GM12891 (cell line): ENCODE data around the gene FAM43A.

Experiments used
- DNase-seq: peaks from one replicate; pipeline ENCODE4 v3.0.0; 2011; ENCODE audit warnings: low spot score; ENCODE audit not compliant: insufficient read length
- FAIRE-seq: peaks from 2 replicates; lab custom pipeline; 2011; peaks lifted over from hg19 to GRCh38; lab: Jason Lieb, UNC
- PAX5 ChIP-seq: IDR thresholded peaks from 2 replicates; pipeline ENCODE4 v1.6.1; 2011; ENCODE audit warnings: low read length, moderate library complexity, mild to moderate bottlenecking; ENCODE audit not compliant: insufficient read depth, severe bottlenecking
- POLR2A ChIP-seq: IDR thresholded peaks from 2 replicates; pipeline ENCODE4 v1.6.1; 2011; ENCODE audit warnings: low read depth, low read length, control low read depth
- POLR2AphosphoS5 ChIP-seq: IDR thresholded peaks from 2 replicates; pipeline ENCODE4 v1.6.1; 2011; ENCODE audit warnings: low read depth, low read length, control low read depth
- POU2F2 ChIP-seq: IDR thresholded peaks from 2 replicates; pipeline ENCODE4 v1.6.1; 2011; ENCODE audit warnings: low read depth, mild to moderate bottlenecking, control low read depth, low read length, moderate library complexity
- SPI1 ChIP-seq: IDR thresholded peaks from 2 replicates; pipeline ENCODE4 v1.6.1; 2011; ENCODE audit warnings: low read depth, low read length, control low read depth
- TAF1 ChIP-seq: IDR thresholded peaks from 2 replicates; pipeline ENCODE4 v1.6.1; 2011; ENCODE audit warnings: low read depth, low read length, control low read depth

Gene FAM43A

GRCh38 chr3:194686816-194687637 is 1.3 kb downstream of the FAM43A start:
- FAIRE-seq (peak; percentile 13), DNase-seq (no peak)
- TF ChIP-seq PAX5 (no peak), POU2F2 (no peak), TAF1 (no peak), SPI1 (no peak), POLR2AphosphoS5 (no peak), POLR2A (no peak)

DNA sequence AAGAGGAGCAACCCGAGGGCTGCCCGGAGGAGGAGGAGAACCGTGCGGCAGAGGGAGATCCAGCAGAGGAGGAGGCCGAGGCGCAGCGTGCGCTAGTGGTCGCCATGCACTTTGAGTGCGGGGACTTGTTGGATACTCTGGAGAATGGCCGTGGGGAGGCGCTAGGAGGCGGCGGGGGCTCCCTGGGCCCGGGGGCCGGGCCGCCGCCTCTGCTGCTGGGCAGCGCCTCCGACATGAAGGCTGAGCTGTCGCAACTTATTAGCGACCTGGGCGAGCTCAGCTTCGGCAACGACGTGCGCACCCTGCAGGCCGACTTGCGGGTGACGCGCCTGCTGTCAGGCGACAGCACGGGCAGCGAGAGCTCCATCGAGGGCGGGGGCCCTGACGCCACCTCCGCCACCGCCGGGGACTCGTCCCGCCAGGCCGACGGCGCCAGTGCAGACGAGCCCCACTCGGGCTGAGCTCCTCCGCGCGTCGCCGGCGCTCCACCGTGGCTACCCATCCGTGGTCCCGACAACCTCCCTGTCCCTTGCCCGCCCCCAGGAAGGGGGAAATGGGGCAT is 2.0 kb downstream of the FAM43A start:
- FAIRE-seq: peak; percentile 95
- TF ChIP-seq POLR2A (no peak; the same call in none of the 2 replicates), PAX5 (no peak), TAF1 (no peak), SPI1 (no peak), POLR2AphosphoS5 (no peak; the same call in 1 of the 2 replicates), POU2F2 (no peak)
- peak; percentile 61 for DNase-seq

- no peak for DNase-seq
- FAIRE-seq: no peak
- TF ChIP-seq SPI1 (peak; percentile 55), POU2F2 (no peak; the same call in 1 of the 2 replicates)
These were observed 2.6 kb downstream of the FAM43A start for GRCh38 chr3:194688200-194688740.

GRCh38 chr3:194688946-194689345 is 3.3 kb downstream of the FAM43A start:
- FAIRE-seq (no peak), DNase-seq (no peak)
- TF ChIP-seq TAF1 (no peak), POLR2AphosphoS5 (no peak), POLR2A (no peak), POU2F2 (no peak), PAX5 (no peak), SPI1 (no peak)

DNA sequence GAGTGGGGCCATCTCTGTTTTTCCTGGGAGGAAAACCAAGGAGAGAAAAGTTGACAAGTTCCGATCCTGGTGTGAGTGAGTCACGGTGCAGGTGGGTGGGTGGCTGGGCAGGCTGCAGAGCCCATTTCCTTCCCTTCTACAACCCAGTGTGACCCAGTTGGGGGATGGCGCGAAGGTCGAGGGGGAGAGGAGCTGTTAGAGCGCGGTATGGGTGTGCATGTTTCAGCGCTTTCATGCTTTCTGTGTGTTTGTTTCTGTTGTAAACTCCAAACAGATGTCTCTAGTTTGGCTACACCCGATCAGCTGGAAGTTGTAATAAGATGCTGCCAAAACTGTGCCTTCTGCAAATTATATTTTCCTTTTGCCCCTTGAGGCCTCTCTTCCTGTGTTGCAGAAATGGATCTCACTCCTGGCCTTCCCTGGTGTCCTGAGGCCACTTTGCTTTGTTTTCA is 3.8 kb downstream of the FAM43A start:
- no peak for DNase-seq
- no peak for TF ChIP-seq SPI1
- TF ChIP-seq POLR2AphosphoS5: peak; percentile 35; the same call in 1 of the 2 replicates
- TF ChIP-seq TAF1: no peak
- 0 out of 2 replicates have a peak, but pooled peaks have one; percentile 26 for TF ChIP-seq POLR2A
- TF ChIP-seq POU2F2: no peak
- no peak for TF ChIP-seq PAX5
- FAIRE-seq: peak; percentile 54

DNA sequence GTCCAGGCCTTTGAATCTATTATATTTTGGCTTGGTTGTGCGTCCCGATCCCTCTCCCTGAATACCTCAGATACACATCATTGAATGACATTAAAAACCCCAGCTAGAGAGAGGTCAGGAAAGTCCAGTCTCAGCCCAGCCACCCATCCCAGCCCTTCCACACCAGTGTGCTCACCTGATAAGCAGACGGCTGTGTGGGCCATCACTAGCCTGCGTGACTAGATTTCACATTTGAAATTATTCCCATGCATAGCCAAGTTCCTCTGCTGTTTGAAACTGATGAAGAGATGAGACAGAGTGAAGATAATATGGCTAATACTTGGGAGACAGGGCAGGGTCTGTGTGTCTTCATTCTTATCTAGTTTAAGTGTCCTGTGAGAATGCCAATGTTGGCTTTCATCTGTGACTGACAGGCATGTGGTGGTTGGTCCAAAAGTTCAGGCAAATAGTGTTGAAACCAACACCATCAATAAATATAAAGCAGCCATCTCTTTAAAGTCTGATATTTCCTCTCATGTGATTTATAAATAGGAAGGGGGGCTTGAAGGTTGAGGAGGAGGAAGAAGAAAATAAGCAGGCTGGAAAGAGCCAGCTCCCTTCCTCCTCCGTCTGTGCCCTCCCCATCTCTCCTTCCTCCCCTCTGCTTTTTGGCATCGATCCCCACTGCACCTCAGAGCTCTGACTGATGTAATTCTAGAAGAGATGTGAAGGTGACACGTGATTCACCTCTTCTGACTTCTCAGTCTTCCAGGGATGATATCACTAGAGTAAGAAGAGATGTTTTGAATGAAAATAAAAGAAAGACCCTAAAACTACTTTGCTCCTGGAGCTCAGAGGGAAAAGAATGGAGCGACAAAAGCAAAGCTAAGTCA is 5.1 kb downstream of the FAM43A start:
- TF ChIP-seq POU2F2 (no peak), POLR2AphosphoS5 (no peak), POLR2A (no peak), PAX5 (no peak), SPI1 (no peak), TAF1 (no peak)
- FAIRE-seq: no peak

DNA sequence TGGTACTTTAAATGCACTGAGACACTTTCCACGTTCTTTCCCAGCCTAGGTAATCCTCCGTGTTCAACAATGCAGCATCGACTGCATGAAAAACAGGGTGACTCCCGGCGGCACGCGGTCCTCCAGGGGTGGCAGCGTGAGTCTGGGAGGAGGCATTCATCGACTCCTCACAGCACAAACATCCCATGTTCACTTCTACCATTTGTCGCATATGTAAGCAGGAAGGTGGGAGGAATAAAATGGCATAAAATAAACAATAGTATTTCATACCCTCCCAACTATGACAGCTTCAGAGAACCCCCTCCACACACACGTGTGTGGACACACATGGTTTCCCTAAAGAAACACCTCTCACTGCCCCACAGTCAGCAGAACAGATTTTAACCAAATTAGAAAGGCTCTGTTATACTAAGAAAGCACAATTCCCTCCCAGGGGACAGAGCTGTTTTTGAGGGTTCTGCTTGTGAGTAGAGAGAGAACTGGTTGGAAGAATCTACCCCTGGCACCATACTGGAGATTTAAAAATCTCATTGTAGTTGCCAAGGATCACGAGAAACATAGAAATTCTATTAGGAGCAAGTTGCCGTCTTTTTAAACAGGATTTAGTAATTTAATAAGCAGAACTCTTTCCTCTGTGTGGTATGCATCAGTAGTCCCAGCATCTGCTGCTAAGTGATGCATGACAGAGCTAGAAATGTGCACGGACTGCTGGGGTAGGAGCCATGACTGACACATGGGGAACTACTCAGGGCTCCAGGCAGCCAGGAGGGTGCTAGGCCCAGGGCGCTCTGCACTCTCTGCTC is 6.0 kb downstream of the FAM43A start:
- TF ChIP-seq POLR2A: 0 out of 2 replicates have a peak, but pooled peaks have one; percentile 31
- TF ChIP-seq POU2F2: peak; percentile 57; the same call in 1 of the 2 replicates
- no peak for TF ChIP-seq TAF1
- peak; percentile 96 for TF ChIP-seq PAX5
- TF ChIP-seq POLR2AphosphoS5: no peak
- peak; percentile 24 for TF ChIP-seq SPI1
- FAIRE-seq: peak; percentile 90
- DNase-seq: peak; percentile 71

More for the DNA sequence above, 5.1 kb downstream of the FAM43A start:
- DNase-seq: no peak

GRCh38 chr3:194696702-194697101 is 11.0 kb downstream of the FAM43A start:
- TF ChIP-seq SPI1: no peak
- no peak for TF ChIP-seq TAF1
- TF ChIP-seq POU2F2: no peak
- TF ChIP-seq PAX5: no peak
- no peak for TF ChIP-seq POLR2A
- FAIRE-seq (no peak), DNase-seq (no peak)
